SW 1271 (cell line): Measurements from ENCODE around the gene ZNF787.
A peak's percentile ranks its signal among the peaks of the same experiment; 100 is the strongest.

Experiments
- DNase-seq, 2 experiments: peaks; one replicate each; lab custom pipeline; 2025; lab: John Stamatoyannopoulos, UW

Gene ZNF787

GRCh38 chr19:56144376-56144775 is 23.3 kb upstream of the ZNF787 start:
- no peak for DNase-seq

DNA sequence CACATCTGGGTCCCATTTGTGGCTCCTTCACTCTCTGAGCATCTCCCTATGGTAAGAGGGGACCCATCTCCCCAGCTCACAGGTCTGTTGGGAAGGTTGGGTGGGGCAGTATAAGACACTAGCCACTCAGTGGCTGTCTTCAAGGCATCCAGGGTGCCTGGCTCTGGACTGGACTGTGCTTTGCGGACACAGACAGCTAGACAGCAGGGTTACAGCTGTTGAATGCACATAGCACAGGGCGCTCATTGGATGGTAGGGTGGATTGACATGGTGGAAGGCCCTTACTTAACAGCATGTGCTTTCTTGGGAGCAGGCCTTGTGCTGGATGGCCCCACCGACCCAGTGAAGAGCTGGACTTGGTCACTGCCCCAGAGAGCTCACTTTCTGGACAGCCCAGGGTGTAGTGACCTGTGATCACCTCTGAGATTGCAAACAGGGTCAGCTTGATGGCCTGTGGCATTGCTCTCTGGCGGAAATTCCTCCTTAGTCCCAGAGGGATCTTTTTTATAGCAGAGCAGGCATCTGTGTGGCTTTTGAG is 21.9 kb upstream of the ZNF787 start:
- no peak for DNase-seq

- no peak for DNase-seq
Observed at GRCh38 chr19:56142087-56142787, 21.1 kb upstream of the ZNF787 start.

- DNase-seq = no peak
Observed at GRCh38 chr19:56141417-56141993, 20.4 kb upstream of the ZNF787 start.

DNA sequence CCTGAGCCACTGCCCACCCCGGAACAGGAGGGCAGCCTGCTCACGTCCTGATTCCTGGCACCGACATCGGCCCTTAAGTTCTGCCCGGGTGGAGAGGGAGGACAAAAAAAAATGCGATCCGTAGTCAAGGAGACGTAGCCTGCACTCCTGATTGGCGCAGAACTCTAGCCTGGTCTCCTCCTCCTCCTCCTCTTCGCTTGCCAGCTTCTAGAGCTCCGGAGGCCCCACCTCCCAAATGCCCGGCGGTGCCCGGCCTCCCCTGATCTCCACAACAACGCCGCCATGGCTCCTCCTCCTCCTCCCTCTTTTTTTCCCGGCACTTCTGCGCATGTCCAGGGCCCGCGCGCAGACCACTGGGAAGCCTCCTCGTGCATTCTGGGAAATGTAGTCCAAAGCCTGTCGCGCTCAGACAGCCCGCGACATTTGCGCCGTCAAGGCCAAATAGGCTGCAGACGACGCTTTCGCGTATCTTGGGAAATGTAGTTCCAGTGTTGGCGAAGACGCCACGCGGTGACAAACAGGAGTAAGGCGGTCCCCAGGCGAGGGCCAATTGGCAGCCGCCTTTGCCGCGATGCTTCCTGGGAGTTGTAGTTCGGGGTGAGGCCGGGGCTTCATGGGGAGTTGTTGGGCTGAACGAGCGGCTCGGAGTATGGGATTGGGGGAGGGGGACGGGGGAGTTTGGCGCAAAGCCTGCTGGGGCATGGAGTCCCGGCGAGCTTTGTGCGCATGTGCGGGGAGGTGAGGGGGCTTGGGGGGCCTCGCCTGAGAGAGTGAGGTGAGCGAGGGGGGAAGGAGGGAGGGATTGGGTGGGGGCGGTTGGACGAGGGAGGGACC is 19.7 kb upstream of the ZNF787 start, which contains the start of gene ZNF444:
ZNF444 (plus strand) TSS at position 705 of the 834 bp plus-strand sequence. CDS start 5,625 bp downstream, outside the sequence.
- DNase-seq = peak; percentile 96 to 99

GRCh38 chr19:56139847-56140582 is 18.9 kb upstream of the ZNF787 start:
- no peak for DNase-seq

DNA sequence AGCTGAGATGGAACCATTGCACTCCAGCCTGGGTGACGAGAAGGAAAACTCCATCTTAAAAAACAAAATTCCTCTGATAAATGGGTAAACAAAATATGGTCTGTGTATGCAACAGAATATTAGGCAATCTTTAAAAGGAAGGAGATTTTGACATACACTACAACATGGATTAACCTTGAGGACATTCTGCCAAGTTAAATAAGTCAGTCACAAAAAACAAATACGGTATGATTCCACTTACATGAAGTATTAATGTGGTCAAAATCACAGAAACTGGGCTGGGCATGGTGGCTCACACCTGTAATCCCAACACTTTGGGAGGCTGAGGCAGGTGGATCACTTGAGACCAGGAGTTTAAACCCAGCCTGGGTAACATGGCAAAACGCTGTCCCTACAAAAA is 17.0 kb upstream of the ZNF787 start:
- DNase-seq = no peak

- DNase-seq = no peak
Observed at GRCh38 chr19:56137405-56137804, 16.3 kb upstream of the ZNF787 start.

DNA sequence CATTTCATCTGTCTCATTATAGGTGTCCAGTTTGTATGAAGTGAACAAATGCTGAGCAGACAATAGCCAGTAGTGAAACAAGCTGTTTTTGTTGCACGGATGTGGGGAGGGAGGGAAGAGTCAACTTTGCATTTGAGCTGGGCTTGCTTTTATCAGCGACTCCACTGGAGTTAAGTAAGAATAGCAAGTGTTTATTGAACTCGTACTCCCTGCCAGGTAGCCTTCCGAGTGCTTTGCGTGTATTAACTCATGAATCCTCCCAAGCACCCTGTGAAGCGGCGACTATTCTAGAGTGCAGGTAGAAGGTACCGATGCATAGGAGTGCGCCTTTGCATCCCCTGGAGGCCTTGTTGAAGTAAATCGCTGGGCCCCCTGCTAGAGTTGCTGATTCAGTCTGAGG is 15.3 kb upstream of the ZNF787 start:
- DNase-seq = no peak

GRCh38 chr19:56134654-56134921 is 13.5 kb upstream of the ZNF787 start:
- DNase-seq = no peak

DNA sequence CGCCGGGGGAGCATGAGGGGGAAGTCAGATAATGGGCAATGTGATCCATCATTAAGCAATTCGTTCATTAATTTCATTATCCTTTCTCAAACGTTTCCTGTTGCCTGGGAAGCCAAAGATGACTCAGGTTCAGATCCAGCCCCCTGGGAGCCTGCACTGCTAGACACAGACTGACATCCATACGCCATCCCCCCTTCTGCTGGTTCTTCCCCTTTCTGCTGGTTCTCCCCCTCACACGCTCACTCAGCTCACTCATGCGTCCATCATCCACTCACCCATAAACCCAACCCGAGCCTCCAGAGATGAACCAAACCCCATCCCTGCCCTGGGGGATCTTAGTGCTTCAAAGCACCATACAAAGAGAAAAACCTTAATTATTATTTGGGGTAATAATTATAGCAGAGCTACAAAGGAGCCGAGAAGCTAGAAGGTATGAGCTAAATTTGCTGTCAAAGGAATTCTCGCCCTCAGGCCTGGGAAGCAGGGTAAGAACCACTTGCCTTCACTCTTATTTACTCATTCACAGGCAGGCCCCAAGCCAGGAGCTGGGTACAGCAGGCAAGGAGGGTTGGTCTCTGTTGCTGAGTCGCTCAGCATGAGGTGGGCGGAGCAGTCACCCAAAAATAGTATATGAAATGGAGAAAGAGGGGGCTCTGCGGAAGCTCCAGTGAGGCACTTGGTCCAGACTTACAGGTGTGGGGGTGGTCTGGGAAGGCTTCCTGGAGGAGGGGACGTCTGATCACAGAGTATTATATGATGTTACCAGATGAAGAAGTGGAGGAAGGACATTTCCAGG is 13.0 kb upstream of the ZNF787 start:
- DNase-seq = no peak

GRCh38 chr19:56132316-56132822 is 11.3 kb upstream of the ZNF787 start:
- DNase-seq = no peak

DNA sequence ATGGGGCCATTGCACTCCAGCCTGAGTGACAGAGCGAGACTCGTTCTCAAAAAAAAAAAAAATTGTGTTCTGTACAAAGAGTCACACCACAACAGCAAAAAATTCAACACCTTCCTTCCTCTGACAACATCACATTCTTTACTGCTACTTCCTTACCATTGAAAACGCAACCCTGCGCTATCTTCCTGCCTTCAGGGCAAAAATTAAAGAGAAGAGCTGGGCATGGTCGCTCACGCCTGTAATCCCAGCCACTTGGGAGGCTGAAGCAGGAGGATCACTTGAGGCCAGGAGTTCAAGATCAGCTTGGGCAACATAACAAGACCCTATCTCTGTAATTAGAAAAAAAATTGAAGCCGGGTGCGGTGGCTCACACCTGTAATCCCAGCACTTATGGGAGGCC is 10.6 kb upstream of the ZNF787 start:
- no peak for DNase-seq

DNA sequence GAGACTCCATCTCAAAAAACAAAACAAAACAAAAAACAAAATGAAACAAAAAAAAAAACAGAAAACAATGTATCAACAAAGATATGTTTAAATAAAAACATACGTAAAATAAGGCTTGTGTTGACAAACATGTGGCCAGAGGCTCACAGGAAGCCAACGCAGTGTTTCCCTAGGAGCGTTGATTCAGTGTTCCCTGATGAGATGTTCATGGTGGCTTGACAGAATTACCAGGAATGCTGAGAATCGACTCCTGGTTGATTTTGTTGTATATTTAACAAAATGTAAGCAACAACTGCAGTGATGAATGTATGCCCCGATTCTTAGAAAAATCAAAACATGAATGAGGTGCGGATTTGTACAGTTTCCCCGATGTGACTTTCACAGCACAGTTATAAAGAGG is 8.9 kb upstream of the ZNF787 start:
- no peak for DNase-seq

DNA sequence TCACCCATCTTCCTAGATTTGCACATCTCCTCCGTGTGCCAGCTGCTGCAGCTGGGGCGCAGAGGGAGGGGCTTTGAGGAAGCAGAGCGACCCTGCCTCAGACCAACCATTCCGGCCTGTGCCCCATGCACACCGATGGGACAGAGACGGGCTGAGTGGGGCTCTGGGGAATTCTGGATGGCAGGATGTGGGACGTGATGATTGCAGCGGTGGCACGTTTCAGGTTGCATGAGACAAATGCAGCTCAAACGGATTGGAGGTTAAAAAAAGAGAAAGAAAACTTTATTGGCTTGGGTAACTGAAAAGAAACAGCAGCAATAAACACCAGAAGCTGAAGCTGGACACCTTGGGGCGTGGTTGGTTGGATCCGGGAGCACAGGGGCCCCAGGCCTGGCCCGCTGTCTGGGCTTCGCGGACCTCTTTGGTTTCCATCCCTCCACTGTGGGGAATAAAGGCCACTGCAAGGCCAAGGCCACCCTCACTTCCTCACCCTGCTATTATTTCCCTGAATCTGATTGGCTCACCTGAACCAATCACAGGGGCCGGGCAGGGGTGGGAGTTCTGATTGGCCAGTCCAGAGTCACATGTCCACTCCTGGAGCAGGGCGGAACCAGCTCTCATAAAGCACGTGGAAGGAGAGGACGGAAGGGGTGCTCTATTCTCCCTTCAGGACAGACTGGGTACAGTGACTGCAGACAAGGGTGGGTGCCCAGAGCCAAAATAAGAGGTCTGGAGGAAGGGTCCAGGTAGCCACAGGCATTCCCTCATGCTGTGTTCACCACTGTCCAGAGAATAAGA is 6.1 kb upstream of the ZNF787 start:
- DNase-seq = no peak

DNA sequence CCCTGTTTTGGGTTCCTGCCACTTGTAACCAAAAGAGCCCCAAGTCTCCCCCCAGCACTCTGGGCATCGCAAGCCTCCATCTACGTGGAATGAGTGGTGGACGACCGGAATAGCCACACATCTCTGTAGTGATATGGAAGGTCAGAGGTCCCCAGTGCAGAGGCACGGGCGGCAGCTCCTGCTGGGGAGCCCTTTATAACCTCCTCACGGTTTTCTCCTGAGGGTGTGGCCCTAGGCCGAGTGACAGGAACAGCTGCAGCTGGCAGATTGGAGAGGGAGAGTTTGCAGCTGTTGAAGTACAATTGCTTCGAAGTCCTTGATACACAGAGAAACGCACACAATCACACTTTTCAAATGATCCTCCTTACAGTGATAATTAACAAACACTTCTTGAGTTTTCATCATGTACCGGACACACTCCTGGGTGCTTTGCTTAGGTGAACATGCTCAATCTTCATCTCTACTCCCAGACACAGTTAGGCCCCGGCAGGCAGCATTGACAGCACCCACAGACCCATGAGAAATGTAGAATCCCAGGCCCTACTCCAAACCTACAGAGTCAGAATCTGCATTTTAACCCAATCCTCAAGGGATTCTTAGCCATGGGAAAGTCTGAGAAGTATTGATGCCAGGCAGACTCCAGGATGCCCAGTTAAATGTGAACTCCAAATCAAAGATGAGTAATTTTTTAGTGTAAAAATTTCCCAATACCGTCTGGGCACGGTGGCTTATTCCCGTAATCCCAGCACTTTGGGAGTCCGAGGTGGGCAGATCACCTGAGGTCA is 4.9 kb upstream of the ZNF787 start:
- no peak for DNase-seq

DNA sequence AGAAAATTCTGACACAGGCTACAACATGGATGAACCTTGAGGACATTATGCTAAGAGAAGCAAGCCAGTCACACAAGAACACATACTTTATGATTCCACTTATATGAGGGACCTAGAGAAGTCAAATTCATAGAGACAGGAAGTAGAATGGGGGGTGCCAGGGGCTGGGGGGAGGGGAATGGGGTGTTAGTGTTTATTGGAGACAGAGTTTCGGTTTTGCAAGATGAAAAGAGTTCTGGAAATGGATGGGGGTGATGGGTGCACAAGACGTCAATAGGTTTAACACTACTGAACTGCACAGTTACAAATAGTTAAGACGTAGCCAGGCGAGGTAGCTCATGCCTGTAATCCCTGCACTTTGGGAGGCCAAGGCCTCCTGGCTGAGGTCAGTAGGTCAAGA is 3.5 kb upstream of the ZNF787 start:
- no peak for DNase-seq

GRCh38 chr19:56123266-56123891 is 2.3 kb upstream of the ZNF787 start:
- no peak for DNase-seq
